ENCODE measurements around the gene ZMYND12. TPM values are rescaled to one million over a fixed set of nuclear protein-coding genes. Genes with fewer than 3 reads are reported as not detected.
A peak's percentile ranks its signal among the peaks of the same experiment; 100 is the strongest.
"Not testable (repeated sequence)": the region's sequence is repeated elsewhere in the genome, so short reads cannot be mapped to it uniquely, and the experiment has no call there.

The ZMYND12 gene, protein sequence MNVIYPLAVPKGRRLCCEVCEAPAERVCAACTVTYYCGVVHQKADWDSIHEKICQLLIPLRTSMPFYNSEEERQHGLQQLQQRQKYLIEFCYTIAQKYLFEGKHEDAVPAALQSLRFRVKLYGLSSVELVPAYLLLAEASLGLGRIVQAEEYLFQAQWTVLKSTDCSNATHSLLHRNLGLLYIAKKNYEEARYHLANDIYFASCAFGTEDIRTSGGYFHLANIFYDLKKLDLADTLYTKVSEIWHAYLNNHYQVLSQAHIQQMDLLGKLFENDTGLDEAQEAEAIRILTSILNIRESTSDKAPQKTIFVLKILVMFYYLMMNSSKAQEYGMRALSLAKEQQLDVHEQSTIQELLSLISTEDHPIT
- 1 to 10 TPM in 4 of 5 experiments, under 1 TPM in 1; 0.44 to 1.2 (median 1.1) TPM for total RNA-seq
- polyA plus RNA-seq = 1 to 10 TPM in 1 of 2 donors, under 1 TPM in 1; 0.14 to 1.6 TPM
- 2.3 reads per million, percentile 11 among the genes with 10 or more reads in this experiment for total RNA-seq

- DNase-seq = peak; percentile 84 to 94 (median 92)
- intact Hi-C loops (cut with micrococcal nuclease) = loop anchor here (1.0 to 10.0 kb wide), 14 partner anchors 74 to 1593 kb away; partner anchors contain the start of genes C1orf50 (in 2 of the 2), FOXJ3 (in 2 of the 2), P3H1 (in 2 of the 2) and CITED4 (in 1 of the 2)
- H3K4me3 ChIP-seq (ENCODE audit: low read length) = peak within 1 kb of the TSS; percentile 100
- peak within 1 kb of the TSS; percentile 95 to 100 (median 98) for H3K27ac Mint-ChIP-seq
- peak within 1 kb of the TSS; percentile 85 to 99 (median 96) for H3K4me3 Mint-ChIP-seq
- H3K9me3 ChIP-seq (ENCODE audit: control insufficient read depth in 2 of 3, low read length in 3 of 3) = no peaks in the 10 kb centered on the region
- ATAC-seq = peak; percentile 95
- peaks cover 23 to 53% (median 40%) of the 10 kb centered on the region in 7 donors for H3K4me1 Mint-ChIP-seq
- ChIA-PET CTCF (interaction anchor here (1.0 kb wide), 1 partner anchor 17 kb away, joined by 4 read pairs; no protein-coding TSS in a partner anchor), POLR2A (interaction anchor here (0.6 to 2.2 kb wide), 10 partner anchors 18 to 516 kb away, joined by 3 to 17 read pairs (median 6); partner anchors contain the start of genes C1orf50, FOXJ3, P3H1 and YBX1)
- H3K36me3 Mint-ChIP-seq = peaks cover 11 to 31% (median 24%) of the 10 kb centered on the region in 5 donors
- H3K27me3 ChIP-seq (ENCODE audit: control insufficient read depth in 2 of 2, insufficient read depth in 2 of 2, low read length in 2 of 2) = no peaks in the 10 kb centered on the region
- peaks cover 0 to 1% (median 0%) of the 10 kb centered on the region in 11 donors for H3K9me3 Mint-ChIP-seq
- H3K4me1 ChIP-seq (ENCODE audit: control insufficient read depth in 2 of 2, insufficient read depth in 2 of 2, low read length in 2 of 2) = peaks cover 17 to 23% of the 10 kb centered on the region in 2 donors
- peaks cover 0 to under 1% (median 0%) of the 10 kb centered on the region in 5 donors for H3K27me3 Mint-ChIP-seq
- peak within 1 kb of the TSS; percentile 91 for H3K27ac ChIP-seq (ENCODE audit: low read depth, low read length)
- H3K36me3 ChIP-seq (ENCODE audit: control insufficient read depth in 2 of 3, insufficient read depth in 3 of 3, low read length in 3 of 3) = peaks cover 0 to 10% (median 6%) of the 10 kb centered on the region in 3 experiments
Measured at GRCh38 chr1:42456010-42456753, at the start of gene ZMYND12, which contains the start of gene PPCS. TSS of gene ZMYND12 (minus strand) at chr1:42456022. CDS start at chr1:42455997, 25 bp downstream. TSS of gene PPCS (plus strand) at chr1:42456543. CDS start at chr1:42456566, 23 bp downstream.

DNA sequence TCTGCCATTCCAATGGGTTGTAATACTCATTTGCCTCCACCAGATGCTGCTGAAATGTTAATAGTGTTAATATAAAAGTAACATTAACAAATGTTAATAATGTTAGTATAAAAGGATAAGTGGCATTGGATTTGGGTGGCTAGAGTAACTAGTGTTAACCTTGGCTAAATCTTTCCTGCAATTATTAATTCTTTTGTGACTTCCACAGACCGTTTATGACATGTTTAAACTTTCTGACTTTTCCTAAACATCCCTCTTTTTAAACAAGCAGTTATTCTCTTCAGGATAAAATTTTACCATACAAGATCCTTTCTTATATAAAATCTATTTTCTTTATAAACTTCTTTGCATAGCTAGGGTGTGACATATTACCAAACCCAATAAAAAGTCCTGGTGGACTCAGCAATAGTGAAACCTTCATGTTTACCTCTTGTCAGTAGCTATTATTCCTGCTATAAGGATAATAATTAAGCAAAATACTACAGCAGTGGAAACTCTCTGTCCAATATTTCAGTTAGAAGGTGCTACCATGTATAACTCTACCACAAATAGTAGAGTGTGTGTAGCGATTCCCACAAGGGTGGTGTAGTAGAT is 48.8 kb upstream of the ZMYND12 start:
- Histone ChIP-seq H3K4me3 (ENCODE audit: low read length) (no peak overlapping the region), H3K27ac (ENCODE audit: low read depth, low read length) (no peak overlapping the region), H3K4me1 (ENCODE audit: control insufficient read depth in 2 of 2, insufficient read depth in 2 of 2, low read length in 2 of 2) (no peaks in the 10 kb centered on the region), H3K36me3 (ENCODE audit: control insufficient read depth in 2 of 3, insufficient read depth in 3 of 3, low read length in 3 of 3) (peaks cover 0 to 15% (median 0%) of the 10 kb centered on the region in 3 experiments), H3K27me3 (ENCODE audit: control insufficient read depth in 2 of 2, insufficient read depth in 2 of 2, low read length in 2 of 2) (no peaks in the 10 kb centered on the region), H3K9me3 (ENCODE audit: control insufficient read depth in 2 of 3, low read length in 3 of 3) (peaks cover 0 to 37% (median 0%) of the 10 kb centered on the region in 3 experiments)
- no peak for DNase-seq
- H3K4me1 Mint-ChIP-seq = no peaks in the 10 kb centered on the region
- H3K9me3 Mint-ChIP-seq = peaks cover 0 to 72% (median 45%) of the 10 kb centered on the region in 11 donors
- H3K4me3 Mint-ChIP-seq = no peak overlapping the region
- H3K27ac Mint-ChIP-seq = no peak overlapping the region
- no peaks in the 10 kb centered on the region for H3K27me3 Mint-ChIP-seq
- peaks cover 3 to 62% (median 40%) of the 10 kb centered on the region in 5 donors for H3K36me3 Mint-ChIP-seq
- POLR2A ChIA-PET = no interaction called here
- CTCF ChIA-PET = no interaction called here
- no peak for ATAC-seq
- intact Hi-C loops (cut with micrococcal nuclease) = loop anchor here in 1 of 2 donors (10.0 kb wide), 1 partner anchor 260 kb away; no protein-coding TSS in a partner anchor

GRCh38 chr1:42502031-42502430 is 46.2 kb upstream of the ZMYND12 start:
- Histone ChIP-seq H3K36me3 (ENCODE audit: control insufficient read depth in 2 of 3, insufficient read depth in 3 of 3, low read length in 3 of 3) (peaks cover 0 to 17% (median 0%) of the 10 kb centered on the region in 3 experiments), H3K9me3 (ENCODE audit: control insufficient read depth in 2 of 3, low read length in 3 of 3) (peaks cover 0 to 22% (median 0%) of the 10 kb centered on the region in 3 experiments)
- Mint-ChIP-seq H3K9me3 (peaks cover 0 to 47% (median 27%) of the 10 kb centered on the region in 11 donors), H3K36me3 (peaks cover 3 to 59% (median 30%) of the 10 kb centered on the region in 5 donors)
- CTCF ChIA-PET; DNase-seq; H3K4me1 Mint-ChIP-seq; ATAC-seq; H3K4me3 Mint-ChIP-seq; H3K27me3 ChIP-seq (ENCODE audit: control insufficient read depth in 2 of 2, insufficient read depth in 2 of 2, low read length in 2 of 2); H3K27ac Mint-ChIP-seq; H3K4me3 ChIP-seq (ENCODE audit: low read length); H3K27me3 Mint-ChIP-seq; POLR2A ChIA-PET; H3K4me1 ChIP-seq (ENCODE audit: control insufficient read depth in 2 of 2, insufficient read depth in 2 of 2, low read length in 2 of 2); H3K27ac ChIP-seq (ENCODE audit: low read depth, low read length): not testable (repeated sequence)
- intact Hi-C loops (cut with micrococcal nuclease) = loop anchor here in 1 of 2 donors (10.0 kb wide), 1 partner anchor 257 kb away; no protein-coding TSS in a partner anchor

GRCh38 chr1:42490237-42490636 is 34.4 kb upstream of the ZMYND12 start:
- Histone ChIP-seq H3K9me3 (ENCODE audit: control insufficient read depth in 2 of 3, low read length in 3 of 3) (no peaks in the 10 kb centered on the region), H3K27me3 (ENCODE audit: control insufficient read depth in 2 of 2, insufficient read depth in 2 of 2, low read length in 2 of 2) (no peaks in the 10 kb centered on the region), H3K36me3 (ENCODE audit: control insufficient read depth in 2 of 3, insufficient read depth in 3 of 3, low read length in 3 of 3) (no peaks in the 10 kb centered on the region), H3K4me1 (ENCODE audit: control insufficient read depth in 2 of 2, insufficient read depth in 2 of 2, low read length in 2 of 2) (no peaks in the 10 kb centered on the region), H3K4me3 (ENCODE audit: low read length) (no peak overlapping the region), H3K27ac (ENCODE audit: low read depth, low read length) (no peak overlapping the region)
- DNase-seq = no peak
- ChIA-PET CTCF (no interaction called here), POLR2A (no interaction called here)
- peaks cover 0 to 10% (median 2%) of the 10 kb centered on the region in 11 donors for H3K9me3 Mint-ChIP-seq
- no peaks in the 10 kb centered on the region for H3K4me1 Mint-ChIP-seq
- no peak overlapping the region for H3K27ac Mint-ChIP-seq
- peaks cover 2 to 29% (median 19%) of the 10 kb centered on the region in 5 donors for H3K36me3 Mint-ChIP-seq
- intact Hi-C loops (cut with micrococcal nuclease) = no loop called here
- H3K27me3 Mint-ChIP-seq = no peaks in the 10 kb centered on the region
- no peak for ATAC-seq
- no peak overlapping the region for H3K4me3 Mint-ChIP-seq

GRCh38 chr1:42484382-42484781 is 28.6 kb upstream of the ZMYND12 start:
- ATAC-seq = no peak
- CTCF ChIA-PET = no interaction called here

GRCh38 chr1:42482635-42483153 is 26.9 kb upstream of the ZMYND12 start:
- ChIA-PET CTCF (no interaction called here), POLR2A (no interaction called here)
- Histone ChIP-seq H3K9me3 (ENCODE audit: control insufficient read depth in 2 of 3, low read length in 3 of 3) (no peaks in the 10 kb centered on the region), H3K4me1 (ENCODE audit: control insufficient read depth in 2 of 2, insufficient read depth in 2 of 2, low read length in 2 of 2) (no peaks in the 10 kb centered on the region), H3K27ac (ENCODE audit: low read depth, low read length) (no peak overlapping the region), H3K36me3 (ENCODE audit: control insufficient read depth in 2 of 3, insufficient read depth in 3 of 3, low read length in 3 of 3) (no peaks in the 10 kb centered on the region), H3K27me3 (ENCODE audit: control insufficient read depth in 2 of 2, insufficient read depth in 2 of 2, low read length in 2 of 2) (no peaks in the 10 kb centered on the region), H3K4me3 (ENCODE audit: low read length) (no peak overlapping the region)
- ATAC-seq = no peak
- intact Hi-C loops (cut with micrococcal nuclease) = no loop called here
- Mint-ChIP-seq H3K27ac (no peak overlapping the region), H3K4me3 (no peak overlapping the region), H3K27me3 (no peaks in the 10 kb centered on the region), H3K36me3 (peaks cover 0 to 23% (median 17%) of the 10 kb centered on the region in 5 donors), H3K9me3 (no peaks in the 10 kb centered on the region), H3K4me1 (peaks cover 0 to 2% (median 0%) of the 10 kb centered on the region in 7 donors)
- DNase-seq = no peak

More at GRCh38 chr1:42484382-42484781, 28.6 kb upstream of the ZMYND12 start:
- Mint-ChIP-seq H3K9me3 (no peaks in the 10 kb centered on the region), H3K36me3 (peaks cover 0 to 24% (median 17%) of the 10 kb centered on the region in 5 donors), H3K27ac (no peak overlapping the region), H3K4me3 (no peak overlapping the region), H3K27me3 (no peaks in the 10 kb centered on the region), H3K4me1 (peaks cover 0 to 2% (median 0%) of the 10 kb centered on the region in 7 donors)
- Histone ChIP-seq H3K4me3 (ENCODE audit: low read length) (no peak overlapping the region), H3K27ac (ENCODE audit: low read depth, low read length) (no peak overlapping the region), H3K4me1 (ENCODE audit: control insufficient read depth in 2 of 2, insufficient read depth in 2 of 2, low read length in 2 of 2) (no peaks in the 10 kb centered on the region), H3K36me3 (ENCODE audit: control insufficient read depth in 2 of 3, insufficient read depth in 3 of 3, low read length in 3 of 3) (no peaks in the 10 kb centered on the region), H3K9me3 (ENCODE audit: control insufficient read depth in 2 of 3, low read length in 3 of 3) (no peaks in the 10 kb centered on the region), H3K27me3 (ENCODE audit: control insufficient read depth in 2 of 2, insufficient read depth in 2 of 2, low read length in 2 of 2) (no peaks in the 10 kb centered on the region)
- DNase-seq = no peak
- intact Hi-C loops (cut with micrococcal nuclease) = no loop called here
- POLR2A ChIA-PET = interaction anchor here (0.7 kb wide), 1 partner anchor 27 kb away, joined by 3 read pairs; no protein-coding TSS in a partner anchor
